Thoracic aorta (tissue), 2 donors: ENCODE results near the gene CREB3L4. TPM values are rescaled to one million over a fixed set of nuclear protein-coding genes. Genes with fewer than 3 reads are reported as not detected.

Source experiments
- ATAC-seq: fragments of 150-250 bp; one replicate; pipeline ENCODE4 v1.8.0; 2017; ENCODE audit warnings: low read depth; ENCODE audit not compliant: insufficient number of reproducible peaks, low FRiP score
- DNase-seq: peaks from one replicate; pipeline ENCODE4 v3.0.0-alpha.2; 2020; ENCODE audit warnings: low spot score
- H3K27ac ChIP-seq, 2 donors: fragments of 200-600 bp; sonication (generic); 1 replicate in 1 of 2; 2 replicates in 1 of 2; pipeline ENCODE4 v1.5.1; 2016; ENCODE audit warnings: mild to moderate bottlenecking in 2 of 2, moderate library complexity in 2 of 2
- H3K27me3 ChIP-seq: fragments of 200-600 bp; sonication (generic); replicated peaks from 2 replicates; pipeline ENCODE4 v1.6.0; 2016; ENCODE audit warnings: mild to moderate bottlenecking; ENCODE audit not compliant: insufficient read depth
- H3K36me3 ChIP-seq: fragments of 200-600 bp; sonication (generic); one replicate; pipeline ENCODE4 v1.5.1; 2016
- H3K4me1 ChIP-seq, 2 donors: fragments of 200-600 bp; sonication (generic); 1 replicate in 1 of 2; 2 replicates in 1 of 2; pipeline versions ENCODE4 v1.5.1 to v1.6.0; 2016; ENCODE audit warnings: low read depth in 2 of 2, mild to moderate bottlenecking in 1 of 2; ENCODE audit not compliant: control insufficient read depth in 1 of 2
- H3K4me3 ChIP-seq: fragments of 200-600 bp; sonication (generic); 2 replicates; pipeline ENCODE4 v1.5.1; 2016; ENCODE audit warnings: mild to moderate bottlenecking
- H3K9me3 ChIP-seq: fragments of 200-600 bp; sonication (generic); 2 replicates; pipeline ENCODE4 v1.5.1; 2016
- total RNA-seq, 2 donors: library from RNA; depleted of rRNA; stranded (reverse); fragments of >200 nt; gene quantifications; one replicate each; pipeline versions ENCODE4 v1.1.0 to v1.2.3, GENCODE V29; 2016
- TF ChIP-seq, protein P1 (sequence below): fragments of 200-600 bp; sonication (generic); IDR thresholded peaks from one replicate; pipeline ENCODE4 v1.5.1; 2019; ENCODE audit warnings: antibody characterized with exemption

Gene CREB3L4
- total RNA-seq, 2 donors from 2014 or later = 3.2 to 11.1 TPM

DNA sequence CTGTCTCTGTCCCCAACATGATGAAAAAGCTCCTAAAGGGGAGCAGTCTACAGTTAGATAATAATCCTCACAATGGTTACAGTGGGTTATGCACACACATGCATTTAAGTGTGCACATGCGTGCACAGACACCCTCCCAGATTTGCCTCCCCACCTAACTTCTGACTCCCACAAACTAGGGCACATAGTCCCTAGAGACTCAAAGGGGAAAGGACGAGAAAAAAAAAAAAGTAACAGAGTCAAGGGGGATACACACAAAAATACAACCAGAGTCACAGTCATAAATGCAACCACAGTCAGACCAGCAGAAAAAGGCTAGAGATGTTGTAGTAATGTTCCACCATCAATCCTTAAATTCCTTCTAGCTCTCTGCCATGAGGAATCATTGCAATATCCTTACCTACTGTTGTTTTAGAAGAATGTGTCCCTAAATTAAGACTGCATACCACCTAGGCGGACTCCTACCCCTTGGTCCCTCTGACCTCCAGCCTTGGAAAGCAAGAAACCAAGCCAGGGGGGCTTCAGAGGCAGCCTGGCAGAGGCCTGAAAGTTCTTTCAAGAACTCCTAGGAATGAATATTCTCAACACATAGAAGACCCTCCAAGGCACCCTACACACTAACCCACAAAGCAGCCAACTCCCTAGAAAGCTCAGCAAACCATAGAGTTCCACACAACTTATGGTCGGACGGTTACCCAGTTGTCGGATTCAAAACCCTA lies 10.5 kb upstream of the CREB3L4 start:
- Histone ChIP-seq H3K9me3 (no peaks in the 10 kb centered on the region), H3K4me1 (peaks cover 31 to 49% of the 10 kb centered on the region in 2 donors), H3K4me3 (peak overlapping the region; percentile 98), H3K27me3 (no peaks in the 10 kb centered on the region), H3K27ac (peak overlapping the region; percentile 84 to 90), H3K36me3 (peaks cover 29% of the 10 kb centered on the region)
- DNase-seq (no peak), ATAC-seq (no peak)
- TF ChIP-seq, protein P1, sequence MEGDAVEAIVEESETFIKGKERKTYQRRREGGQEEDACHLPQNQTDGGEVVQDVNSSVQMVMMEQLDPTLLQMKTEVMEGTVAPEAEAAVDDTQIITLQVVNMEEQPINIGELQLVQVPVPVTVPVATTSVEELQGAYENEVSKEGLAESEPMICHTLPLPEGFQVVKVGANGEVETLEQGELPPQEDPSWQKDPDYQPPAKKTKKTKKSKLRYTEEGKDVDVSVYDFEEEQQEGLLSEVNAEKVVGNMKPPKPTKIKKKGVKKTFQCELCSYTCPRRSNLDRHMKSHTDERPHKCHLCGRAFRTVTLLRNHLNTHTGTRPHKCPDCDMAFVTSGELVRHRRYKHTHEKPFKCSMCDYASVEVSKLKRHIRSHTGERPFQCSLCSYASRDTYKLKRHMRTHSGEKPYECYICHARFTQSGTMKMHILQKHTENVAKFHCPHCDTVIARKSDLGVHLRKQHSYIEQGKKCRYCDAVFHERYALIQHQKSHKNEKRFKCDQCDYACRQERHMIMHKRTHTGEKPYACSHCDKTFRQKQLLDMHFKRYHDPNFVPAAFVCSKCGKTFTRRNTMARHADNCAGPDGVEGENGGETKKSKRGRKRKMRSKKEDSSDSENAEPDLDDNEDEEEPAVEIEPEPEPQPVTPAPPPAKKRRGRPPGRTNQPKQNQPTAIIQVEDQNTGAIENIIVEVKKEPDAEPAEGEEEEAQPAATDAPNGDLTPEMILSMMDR = no peak

DNA sequence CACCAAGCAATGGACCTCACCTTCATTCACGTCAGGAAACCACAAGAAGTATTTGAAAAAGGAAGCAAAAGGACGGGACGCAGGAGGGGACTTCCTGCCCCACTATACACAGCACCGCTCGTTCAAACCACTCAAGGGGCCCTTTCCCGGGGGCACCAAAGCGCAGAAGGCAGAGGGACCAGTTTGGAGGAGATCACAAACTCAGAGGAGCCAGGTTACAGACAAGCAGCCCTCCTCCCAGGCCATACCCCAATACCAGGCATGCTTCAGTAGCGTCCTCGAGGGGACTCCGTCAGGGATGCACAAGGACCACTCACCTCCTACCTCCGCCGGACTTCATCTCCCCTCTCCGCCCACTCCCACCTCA lies 10.0 kb upstream of the CREB3L4 start:
- H3K27me3 ChIP-seq = no peaks in the 10 kb centered on the region
- no peaks in the 10 kb centered on the region for H3K9me3 ChIP-seq
- ATAC-seq (no peak), DNase-seq (no peak)
- TF ChIP-seq, protein P1 = no peak
- H3K27ac ChIP-seq = peak overlapping the region; percentile 84 to 90
- peak overlapping the region; percentile 98 for H3K4me3 ChIP-seq
- peaks cover 24% of the 10 kb centered on the region for H3K36me3 ChIP-seq
- peaks cover 35 to 54% of the 10 kb centered on the region in 2 donors for H3K4me1 ChIP-seq

DNA sequence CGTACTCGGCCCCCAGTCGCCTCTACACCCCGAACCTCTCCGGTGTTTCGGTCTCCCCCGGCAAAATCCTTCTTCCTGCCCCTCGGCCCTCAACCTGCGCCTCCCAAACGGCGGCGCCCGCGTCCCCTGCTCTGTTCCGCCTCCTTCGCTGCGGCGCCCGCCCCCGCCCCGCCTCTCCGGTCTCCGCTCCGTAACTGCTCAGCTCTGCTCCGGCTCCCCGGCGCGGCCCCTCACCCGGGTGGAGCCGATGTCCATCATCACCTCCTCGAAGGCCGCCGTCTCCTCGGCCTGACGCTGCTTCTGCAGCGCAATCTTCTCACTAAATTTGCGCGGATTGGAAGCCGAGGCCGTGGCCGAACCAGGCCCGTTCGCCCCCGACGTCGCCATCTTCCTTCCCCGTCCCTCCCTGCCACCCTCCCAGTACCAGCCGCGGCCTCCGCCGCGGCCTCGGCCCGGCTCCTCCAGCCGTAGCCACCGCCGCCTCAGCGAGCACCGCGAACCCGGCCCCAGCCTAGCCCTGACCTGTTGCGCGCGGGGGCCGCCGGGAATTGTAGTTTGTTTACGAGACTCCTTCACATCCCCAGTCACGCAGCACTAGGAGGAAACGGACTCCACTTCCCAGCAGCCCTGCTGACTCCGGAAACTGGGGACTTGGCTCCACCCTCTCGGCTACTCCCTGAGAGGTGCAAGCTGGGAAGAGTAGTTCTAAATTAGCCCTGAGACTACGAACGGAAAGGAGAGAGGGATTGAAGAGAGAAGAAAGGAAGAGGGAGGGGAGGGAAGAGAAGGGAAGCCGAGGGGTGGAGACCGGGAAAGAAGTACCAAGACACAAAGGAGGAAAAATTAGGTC lies 9.4 kb upstream of the CREB3L4 start, which contains the start of gene CRTC2:
Gene CRTC2 (minus strand): TSS at position 502 of the 850 bp plus-strand sequence. CDS start 115 bp downstream, at position 387.
- peak within 1 kb of the TSS; percentile 98 for H3K4me3 ChIP-seq
- peaks cover 20% of the 10 kb centered on the region for H3K36me3 ChIP-seq
- H3K9me3 ChIP-seq = no peaks in the 10 kb centered on the region
- peak; percentile 75 for ATAC-seq
- TF ChIP-seq, protein P1 = no peak
- H3K27me3 ChIP-seq = no peaks in the 10 kb centered on the region
- H3K4me1 ChIP-seq = peaks cover 35 to 57% of the 10 kb centered on the region in 2 donors
- peak; percentile 99 for DNase-seq
- peak within 1 kb of the TSS; percentile 84 to 90 for H3K27ac ChIP-seq

DNA sequence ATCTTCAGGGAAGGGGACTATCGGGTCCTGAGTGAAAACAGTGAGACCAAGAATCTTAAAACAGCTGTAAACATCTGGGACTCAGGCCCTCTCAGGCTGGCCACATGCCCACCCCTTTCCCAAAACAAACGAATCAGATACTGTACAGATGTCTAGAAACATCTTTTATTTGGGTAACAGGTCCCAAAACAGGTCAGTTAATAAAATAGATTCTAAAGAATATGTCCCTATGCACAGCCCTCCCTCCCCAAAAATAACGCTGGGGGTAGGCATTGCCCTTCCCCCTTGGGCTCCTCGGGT lies 8.8 kb upstream of the CREB3L4 start:
- no peak for ATAC-seq
- H3K4me1 ChIP-seq = peaks cover 36 to 58% of the 10 kb centered on the region in 2 donors

More for the DNA sequence above, 8.8 kb upstream of the CREB3L4 start:
- Histone ChIP-seq H3K27me3 (no peaks in the 10 kb centered on the region), H3K4me3 (peak overlapping the region; percentile 98), H3K9me3 (no peaks in the 10 kb centered on the region), H3K36me3 (peaks cover 17% of the 10 kb centered on the region), H3K27ac (peak overlapping the region; percentile 26 to 90)
- DNase-seq = no peak
- TF ChIP-seq, protein P1 = no peak
